Left renal pelvis (tissue), 4 donors: ENCODE data around the gene VGF. TPM values are rescaled to one million over a fixed set of nuclear protein-coding genes. Genes with fewer than 3 reads are reported as not detected.
A peak's percentile ranks its signal among the peaks of the same experiment; 100 is the strongest.
"Not testable (repeated sequence)": the region's sequence is repeated elsewhere in the genome, so short reads cannot be mapped to it uniquely, and the experiment has no call there.

Experiments used
- DNase-seq, 4 donors: peaks; one replicate each; pipeline ENCODE4 v3.0.0-alpha.2; 2013; ENCODE audit warnings: low read depth in 4 of 4, low spot score in 3 of 4
- polyA plus RNA-seq, 4 donors: library from polyadenylated mRNA; unstranded; fragments of 120-200 nt; gene quantifications; one replicate each; pipeline ENCODE4 v1.2.1, GENCODE V29; 2013; ENCODE audit not compliant: insufficient read length in 4 of 4

VGF gene
- under 1 TPM in 3 of 4 donors, not detected in 1; 0.08 to 0.16 (median 0.10) TPM for polyA plus RNA-seq

DNA sequence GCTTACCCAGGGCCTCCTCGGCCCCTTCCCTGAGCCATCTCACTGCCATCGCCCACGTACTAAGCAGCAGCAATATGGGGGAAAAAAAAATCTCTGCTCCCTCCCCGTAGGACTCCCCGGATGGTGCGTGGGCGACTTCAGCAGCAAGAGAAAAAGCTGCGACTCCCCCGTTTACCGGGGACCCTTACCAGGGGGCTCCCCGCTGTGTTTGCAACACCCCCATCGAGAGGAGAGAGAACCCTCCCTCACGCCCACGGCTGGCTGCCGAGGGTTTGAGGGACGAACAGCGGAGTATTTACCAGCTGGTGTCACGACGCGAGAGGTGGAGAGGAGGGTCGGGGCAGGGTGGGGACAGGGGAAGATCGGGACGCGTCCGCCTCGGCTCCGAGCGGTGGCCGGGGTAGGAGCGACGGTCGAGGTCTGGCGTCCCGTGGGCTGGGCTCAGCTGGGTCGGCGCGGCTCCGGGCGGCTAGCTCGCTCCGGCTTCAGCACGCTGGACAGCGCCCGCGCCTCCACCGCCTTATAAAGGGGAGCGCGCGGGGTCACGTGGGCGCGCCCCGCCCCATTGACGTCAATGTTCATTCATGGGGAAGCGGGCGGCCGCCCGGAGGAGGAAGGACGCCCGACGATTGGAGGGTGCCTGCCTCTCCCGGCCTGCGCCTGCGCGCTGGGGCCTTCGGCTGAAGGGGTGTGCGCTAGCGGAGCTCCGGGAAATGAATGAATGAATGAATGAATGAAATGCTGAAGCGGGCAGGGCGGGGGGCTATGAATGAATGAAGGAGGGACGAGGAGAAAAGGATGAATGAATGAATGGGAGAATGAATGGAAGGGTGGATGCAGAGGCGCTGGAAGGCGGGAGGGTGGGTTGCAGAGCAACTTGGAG, at the start of gene VGF:
Gene VGF (minus strand): TSS at position 495 of the 883 bp plus-strand sequence. CDS start 726 bp downstream, outside the sequence.
- DNase-seq = peak in 3 of 4 donors; percentile 78 to 81 (median 78)

DNA sequence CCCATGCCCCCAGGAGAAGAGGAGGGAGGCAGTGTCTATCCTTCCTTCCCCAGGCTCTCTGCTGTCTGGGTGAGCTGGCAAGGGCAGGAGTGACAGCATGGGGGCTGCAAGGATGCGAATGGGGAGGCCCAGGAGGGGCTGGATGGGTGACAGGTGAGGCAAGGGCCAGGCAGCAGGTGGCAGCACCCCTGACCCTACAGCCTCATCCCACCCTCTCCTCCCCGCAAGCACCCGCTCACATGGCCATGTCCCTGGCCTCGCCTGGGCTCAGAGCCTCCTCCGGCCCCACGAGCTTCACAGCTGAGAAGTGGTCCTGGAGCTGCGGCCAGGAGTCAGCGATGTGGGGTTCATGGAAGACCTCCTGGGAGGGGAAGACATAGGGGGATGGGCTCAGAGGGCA, 46.6 kb upstream of the VGF start:
- DNase-seq = no peak

DNA sequence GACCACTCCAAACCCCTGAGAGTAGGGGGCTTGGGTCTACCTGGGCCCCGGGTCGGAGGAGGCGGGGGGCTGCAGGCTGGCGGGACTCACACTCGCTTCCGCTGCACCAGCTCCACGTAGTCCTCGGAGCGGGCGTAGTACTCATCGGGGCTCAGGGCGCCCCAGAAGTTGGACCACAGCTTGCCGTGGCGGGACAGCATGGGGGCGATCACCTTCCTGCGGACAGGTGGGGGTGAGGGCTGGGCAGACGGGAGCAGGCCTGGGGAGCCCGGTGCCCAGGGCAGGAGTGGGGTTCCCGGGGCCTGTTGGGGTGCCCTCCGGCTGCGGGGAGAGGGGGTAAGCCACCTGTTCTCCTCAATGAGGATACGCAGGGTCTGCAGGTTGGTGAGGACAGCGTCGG, 46.1 kb upstream of the VGF start:
- DNase-seq = no peak

DNA sequence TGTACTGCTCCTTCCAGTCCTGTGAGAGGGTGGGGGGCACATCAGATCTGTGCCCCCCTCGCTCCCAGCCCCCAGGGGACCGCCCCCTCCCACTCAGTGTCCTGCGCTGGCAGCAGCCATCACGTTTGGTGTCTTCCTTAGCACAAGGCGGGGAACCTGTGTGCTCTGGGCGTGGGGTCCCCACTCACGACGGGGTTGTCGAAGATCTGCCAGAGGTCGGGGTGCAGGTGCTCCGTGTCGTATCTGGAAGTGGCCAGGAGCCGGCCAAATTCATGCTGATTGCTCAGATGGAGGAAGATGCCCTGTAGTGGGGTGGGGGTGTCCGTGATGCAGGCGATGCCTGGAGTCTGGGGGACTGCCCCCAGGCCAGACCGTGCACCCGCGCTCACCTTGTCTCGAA, 44.8 kb upstream of the VGF start:
- no peak for DNase-seq

DNA sequence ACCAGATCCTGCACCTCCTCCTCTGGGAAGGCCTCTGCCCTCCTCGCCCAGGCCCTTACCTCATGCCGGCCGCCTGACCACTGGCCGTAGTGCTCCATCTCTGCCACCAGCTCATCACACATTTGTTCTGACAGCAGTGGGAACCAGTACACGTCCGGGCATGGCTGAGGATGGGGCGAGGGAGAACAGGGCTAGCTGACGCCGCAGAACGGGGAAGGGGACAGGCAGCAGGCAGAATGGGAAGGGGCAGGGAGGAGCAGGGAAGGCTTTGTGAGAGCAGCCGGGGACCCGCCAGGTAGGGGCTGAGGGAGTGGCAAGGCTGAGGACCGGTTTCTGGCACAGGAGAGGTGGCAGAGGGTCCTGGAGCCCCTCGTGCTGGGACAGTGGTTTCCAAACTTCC, 43.4 kb upstream of the VGF start:
- DNase-seq = no peak

GRCh38 chr7:101207459-101207858, 42.1 kb upstream of the VGF start:
- no peak for DNase-seq

GRCh38 chr7:101206665-101207042, 41.3 kb upstream of the VGF start:
- DNase-seq = no peak

DNA sequence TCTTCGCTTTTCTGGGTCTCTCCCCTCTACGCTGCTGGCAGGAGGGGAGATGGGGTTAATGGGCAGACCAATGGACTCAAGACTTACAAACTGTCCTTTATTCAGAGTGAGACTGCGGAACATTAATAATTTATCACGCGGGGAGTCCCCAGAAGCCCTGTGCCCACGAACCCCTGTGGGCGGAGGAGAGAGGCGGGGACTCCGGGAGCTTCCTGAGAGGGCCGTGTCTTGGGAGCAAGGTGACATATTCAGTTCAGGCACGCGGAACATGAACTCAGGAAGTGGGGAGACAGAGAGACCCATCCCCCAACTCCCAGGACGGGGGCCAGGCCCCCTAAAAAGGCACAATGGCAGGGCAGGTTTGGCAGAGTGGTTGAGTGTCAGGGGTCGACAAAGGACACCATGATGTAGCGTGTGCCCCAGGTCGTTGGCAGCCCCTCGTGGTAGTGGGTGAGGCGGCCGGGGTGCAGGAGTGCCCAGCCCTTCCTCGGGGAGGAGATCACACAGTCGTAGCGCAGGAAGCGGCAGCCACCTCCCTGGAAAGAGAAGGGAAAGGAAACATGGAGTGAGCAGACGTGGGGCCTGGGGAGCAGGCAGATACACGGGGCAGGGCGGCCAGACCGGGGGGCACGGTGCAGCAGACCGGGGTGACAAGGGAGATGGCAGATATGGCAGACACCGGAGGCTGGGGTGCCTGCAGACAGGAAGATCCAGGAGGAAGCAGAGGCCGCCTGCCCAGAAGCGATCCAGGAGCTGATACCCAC, 40.7 kb upstream of the VGF start:
- no peak for DNase-seq

DNA sequence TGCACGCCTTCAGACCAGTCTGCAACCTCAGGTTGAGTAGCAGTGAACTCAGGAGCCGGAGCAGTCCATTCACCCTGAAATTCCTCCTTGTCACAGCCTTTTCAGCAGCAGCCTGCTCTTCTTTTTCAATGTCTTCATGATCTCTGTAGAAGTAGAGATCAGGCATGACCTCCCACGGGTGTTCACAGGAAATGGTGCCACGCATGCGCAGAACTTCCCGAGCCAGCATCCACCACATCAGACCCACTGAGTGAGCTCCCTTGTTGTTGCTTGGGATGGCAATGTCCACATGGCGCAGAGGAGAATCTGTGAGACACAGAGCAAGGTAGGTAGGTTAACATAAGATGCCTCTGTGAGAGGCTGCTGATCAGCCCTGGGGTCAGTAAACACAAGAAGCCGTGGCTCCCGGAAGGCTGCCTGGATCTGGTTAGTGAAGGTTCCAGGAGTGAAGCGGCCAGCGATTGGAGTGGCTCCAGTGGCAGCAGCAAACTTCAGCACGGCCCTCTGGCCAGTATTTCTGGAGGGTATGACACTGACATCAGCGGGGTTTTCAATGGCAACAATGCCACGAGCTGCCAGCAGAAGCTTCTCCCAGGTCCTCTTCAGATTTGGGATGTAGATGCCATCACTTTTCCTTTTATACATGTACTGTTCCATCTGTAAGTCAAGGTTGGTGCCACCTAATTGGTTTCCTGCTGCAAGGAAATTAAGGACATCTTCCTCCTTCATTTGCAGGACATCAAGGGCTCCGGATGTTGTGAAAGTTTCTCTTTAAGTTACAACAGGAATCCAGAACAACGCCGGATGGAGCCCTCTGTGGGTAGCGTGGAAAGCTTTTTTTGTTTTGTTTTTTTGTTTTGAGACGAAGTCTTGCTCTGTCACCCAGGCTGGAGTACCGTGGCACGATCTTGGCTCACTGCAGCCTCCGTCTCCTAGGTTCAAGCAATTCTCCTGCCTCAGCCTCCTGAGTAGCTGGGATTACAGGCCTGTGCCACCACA, 38.7 kb upstream of the VGF start:
- not testable (repeated sequence) for DNase-seq

DNA sequence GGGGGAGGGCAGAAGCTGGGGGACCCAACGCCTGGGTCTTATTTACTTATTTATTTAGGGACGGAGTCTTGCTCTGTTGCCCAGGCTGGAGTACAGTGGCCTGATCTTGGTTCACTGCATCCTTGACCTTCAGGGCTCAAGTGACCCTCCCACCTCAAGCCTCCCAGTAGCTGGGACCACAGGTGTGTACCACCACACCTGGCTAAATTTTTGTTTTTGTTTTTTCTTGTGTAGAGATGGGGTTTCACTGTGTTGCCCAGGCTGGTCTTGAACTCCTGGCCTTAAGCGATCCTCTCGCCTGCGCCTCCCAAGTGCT, 37.2 kb upstream of the VGF start:
- no peak for DNase-seq

DNA sequence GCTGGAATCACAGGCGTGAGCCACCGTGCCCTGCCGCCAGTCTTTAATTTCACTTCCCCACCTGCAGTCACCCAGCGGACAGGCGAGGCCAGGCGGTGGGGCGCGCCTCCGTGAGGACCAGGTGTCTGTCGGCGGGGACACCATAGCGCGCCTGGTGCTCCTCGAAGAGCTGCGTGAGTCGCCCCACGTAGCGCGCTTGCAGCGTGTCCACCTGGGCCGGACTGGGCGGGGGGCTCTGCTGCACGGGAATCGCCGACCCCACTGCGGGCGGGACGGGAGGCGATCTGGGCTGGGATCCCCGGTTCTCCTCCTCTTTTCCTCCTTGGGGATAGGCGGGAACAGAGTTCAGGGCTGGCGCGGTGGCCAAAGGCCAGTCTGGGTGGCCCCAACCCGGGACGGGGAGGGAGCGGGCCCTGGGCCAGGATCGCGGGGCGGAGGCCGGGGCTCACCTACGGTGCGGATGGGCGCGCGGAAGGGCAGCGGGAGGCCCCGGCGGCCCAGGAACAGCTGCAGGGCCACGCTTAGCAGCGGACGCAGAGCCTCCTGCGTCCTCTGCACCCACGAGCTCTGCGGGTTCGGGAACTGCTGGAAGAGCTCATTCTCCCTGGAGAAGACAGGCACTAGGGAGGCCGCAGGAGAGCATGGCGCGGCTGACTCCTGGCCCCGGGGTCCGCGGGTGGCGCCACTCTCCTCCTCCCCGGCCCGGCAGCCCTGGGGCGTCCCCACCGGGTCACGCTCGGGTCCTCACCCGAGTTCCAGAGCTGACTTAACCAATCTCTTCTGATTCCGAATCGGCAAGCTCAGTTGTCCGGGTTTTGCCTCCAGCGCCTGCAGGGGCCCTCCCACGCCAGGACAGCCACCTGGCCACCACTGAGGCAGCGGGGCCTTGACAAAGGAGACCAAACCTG, 36.6 kb upstream of the VGF start:
- DNase-seq = no peak

- no peak for DNase-seq
Observed at GRCh38 chr7:101200862-101201599, 35.7 kb upstream of the VGF start, which contains the start of gene MOGAT3. Gene MOGAT3, minus strand, starts transcription at chr7:101201036. Its CDS starts 182 bp downstream, at chr7:101200854.

GRCh38 chr7:101200504-101200861, 35.1 kb upstream of the VGF start:
- DNase-seq = no peak

- DNase-seq = not testable (repeated sequence)
Observed at GRCh38 chr7:101199522-101199921, 34.2 kb upstream of the VGF start.

DNA sequence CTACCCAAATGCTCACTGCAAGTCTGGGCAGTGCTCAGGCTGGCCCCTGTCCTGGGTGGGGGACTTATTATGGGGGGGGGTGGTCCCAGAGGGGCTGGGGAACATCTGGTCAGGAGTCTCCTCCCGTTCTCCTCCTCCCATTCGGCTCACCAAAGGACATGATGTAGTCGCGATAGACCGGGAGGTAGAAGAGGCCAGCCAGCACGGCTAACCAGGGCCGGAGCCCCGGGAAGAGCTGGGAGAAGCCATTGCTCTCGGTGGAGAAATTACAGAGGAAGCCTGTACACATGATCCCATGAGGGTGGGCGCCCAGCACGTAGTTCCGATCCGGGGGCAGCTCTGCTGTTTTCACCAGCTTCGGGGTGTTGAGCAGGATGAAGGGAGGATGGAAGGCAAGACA, 33.1 kb upstream of the VGF start:
- DNase-seq = no peak

GRCh38 chr7:101197991-101198390, 32.6 kb upstream of the VGF start:
- DNase-seq = no peak

GRCh38 chr7:101195884-101196283, 30.5 kb upstream of the VGF start:
- no peak for DNase-seq

DNA sequence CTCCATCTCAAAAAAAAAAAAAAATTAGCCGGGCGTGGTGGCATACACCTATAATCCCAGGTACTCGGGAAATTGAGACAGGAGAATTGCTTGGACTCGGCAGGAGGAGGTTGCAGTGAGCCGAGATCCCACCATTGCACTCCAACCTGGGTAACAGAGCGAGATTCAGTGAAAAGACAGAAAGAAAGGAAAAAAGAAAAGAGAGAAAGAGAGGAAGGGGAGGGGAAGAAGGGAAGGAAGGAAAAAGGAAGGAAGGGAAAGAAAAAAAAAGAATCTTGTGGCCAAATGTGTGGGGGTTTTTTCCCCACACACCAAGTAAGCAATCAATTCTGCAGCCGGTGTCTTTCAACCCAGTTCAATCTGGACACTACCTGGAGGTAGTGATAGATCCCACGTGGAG, 23.7 kb upstream of the VGF start:
- DNase-seq = no peak

DNA sequence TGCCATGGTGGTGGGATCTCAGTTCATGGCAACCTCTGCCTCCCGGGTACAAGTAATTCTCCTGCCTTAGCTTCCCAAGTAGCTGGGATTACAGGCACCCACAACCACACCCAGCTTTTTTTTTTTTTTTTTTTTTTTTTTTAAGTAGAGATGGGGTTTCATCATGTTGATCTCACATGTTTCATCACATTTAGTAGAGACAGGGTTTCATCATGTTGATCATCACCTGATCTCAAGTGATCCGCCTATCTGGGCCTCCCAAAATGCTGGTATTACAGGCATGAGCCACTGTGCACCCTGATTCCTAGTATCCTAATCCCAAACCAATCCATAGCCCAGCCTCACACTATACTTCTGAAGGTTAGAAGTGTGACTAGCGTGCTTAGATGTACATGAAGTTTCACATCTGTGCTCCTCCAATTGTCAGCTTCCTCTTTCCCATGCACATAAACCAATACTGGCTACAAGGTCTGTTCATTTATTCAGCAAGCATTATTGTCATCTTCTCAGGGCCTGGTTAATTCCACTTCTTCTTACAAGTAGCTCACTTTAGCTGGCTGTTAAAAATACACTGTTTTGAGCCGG, 21.6 kb upstream of the VGF start:
- DNase-seq = no peak
